ENCODE results near the gene RAD21L1.

RAD21L1 gene

GRCh38 chr20:1225783-1226654 is at the start of gene RAD21L1:
Gene RAD21L1 (plus strand): TSS chr20:1226044. CDS start chr20:1228454, 2,410 bp downstream.
- peak; percentile 83 for DNase-seq (ENCODE audit: low spot score)

- no peak for DNase-seq (ENCODE audit: low spot score)
These were observed 48.2 kb upstream of the RAD21L1 start for GRCh38 chr20:1177680-1178079.

- no peak for DNase-seq (ENCODE audit: low spot score)
These were observed 47.7 kb upstream of the RAD21L1 start for GRCh38 chr20:1178103-1178502.

GRCh38 chr20:1178623-1179022 is 47.2 kb upstream of the RAD21L1 start:
- DNase-seq (ENCODE audit: low spot score): no peak

- no peak for DNase-seq (ENCODE audit: low spot score)
These were observed 44.9 kb upstream of the RAD21L1 start for GRCh38 chr20:1180949-1181348.

- no peak for DNase-seq (ENCODE audit: low spot score)
These were observed 43.7 kb upstream of the RAD21L1 start for GRCh38 chr20:1182106-1182505.

GRCh38 chr20:1183153-1183552 is 42.7 kb upstream of the RAD21L1 start:
- no peak for DNase-seq (ENCODE audit: low spot score)

- no peak for DNase-seq (ENCODE audit: low spot score)
These were observed 41.6 kb upstream of the RAD21L1 start for GRCh38 chr20:1184260-1184637.

GRCh38 chr20:1184638-1185315 is 41.1 kb upstream of the RAD21L1 start, which contains the start of gene TMEM74B:
Gene TMEM74B (minus strand): TSS chr20:1184981. CDS start chr20:1183801, 1,180 bp downstream.
- no peak for DNase-seq (ENCODE audit: low spot score)

GRCh38 chr20:1185316-1185741 is 40.5 kb upstream of the RAD21L1 start:
- no peak for DNase-seq (ENCODE audit: low spot score)

GRCh38 chr20:1185790-1186334 is 40.0 kb upstream of the RAD21L1 start:
- DNase-seq (ENCODE audit: low spot score): peak; percentile 58

- no peak for DNase-seq (ENCODE audit: low spot score)
These were observed 39.4 kb upstream of the RAD21L1 start for GRCh38 chr20:1186367-1186991.

- DNase-seq (ENCODE audit: low spot score): no peak
These were observed 38.2 kb upstream of the RAD21L1 start for GRCh38 chr20:1187605-1188171.

GRCh38 chr20:1188347-1188746 is 37.5 kb upstream of the RAD21L1 start:
- no peak for DNase-seq (ENCODE audit: low spot score)

GRCh38 chr20:1189827-1190226 is 36.0 kb upstream of the RAD21L1 start:
- DNase-seq (ENCODE audit: low spot score): no peak

GRCh38 chr20:1190847-1191246 is 35.0 kb upstream of the RAD21L1 start:
- DNase-seq (ENCODE audit: low spot score): no peak

GRCh38 chr20:1191299-1191698 is 34.5 kb upstream of the RAD21L1 start:
- DNase-seq (ENCODE audit: low spot score): no peak

GRCh38 chr20:1195226-1195625 is 30.6 kb upstream of the RAD21L1 start:
- no peak for DNase-seq (ENCODE audit: low spot score)

GRCh38 chr20:1196634-1197033 is 29.2 kb upstream of the RAD21L1 start:
- DNase-seq (ENCODE audit: low spot score): no peak

GRCh38 chr20:1197801-1198200 is 28.0 kb upstream of the RAD21L1 start:
- DNase-seq (ENCODE audit: low spot score): no peak

- no peak for DNase-seq (ENCODE audit: low spot score)
These were observed 27.1 kb upstream of the RAD21L1 start for GRCh38 chr20:1198751-1199150.

GRCh38 chr20:1199212-1199873 is 26.5 kb upstream of the RAD21L1 start:
- DNase-seq (ENCODE audit: low spot score): no peak
